Body of pancreas (tissue), 4 donors: Measurements from ENCODE around the gene STX2.

ENCODE experiments used
- CTCF ChIP-seq, 7 experiments: fragments of 450-650 bp in 4 of 7; fragments of 200-600 bp in 3 of 7; sonication (generic) in 3 of 7; IDR thresholded peaks; one replicate each; pipeline ENCODE4 v1.5.1; 2016 to 2019; ENCODE audit warnings: antibody characterized with exemption in 7 of 7
- POLR2A ChIP-seq, 3 donors: fragments of 450-650 bp; IDR thresholded peaks; one replicate each; pipeline ENCODE4 v1.6.1; 2016; ENCODE audit warnings: antibody characterized with exemption in 3 of 3, mild to moderate bottlenecking in 2 of 3

GRCh38 chr12:130743176-130743575, 95.9 kb downstream of the STX2 start:
- TF ChIP-seq POLR2A (IDR thresholded peaks at IDR 0.05), result no peak
- TF ChIP-seq CTCF (IDR thresholded peaks at IDR 0.05), result no peak
